CD4-positive, CD25-positive, alpha-beta regulatory T cell (primary cell): ENCODE measurements around the gene SNX32. TPM values are rescaled to one million over a fixed set of nuclear protein-coding genes. Genes with fewer than 3 reads are reported as not detected.

Experiments used
- ATAC-seq, 2 donors: fragments of 150-1000 bp; cut with Tn5 transposase; one replicate each; pipeline ENCODE4 v1.10.0; 2021; ENCODE audit warnings: low read depth in 2 of 2, moderate number of reproducible peaks in 2 of 2, moderate library complexity in 1 of 2
- DNase-seq, 3 donors: peaks; one replicate each; pipeline versions ENCODE4 v3.0.0 to v3.0.0-alpha.2; 2012 to 2022; ENCODE audit warnings: mixed read lengths in 1 of 3
- H3K27ac ChIP-seq: one replicate; pipeline ENCODE4 v1.7.0; 2013; ENCODE audit warnings: mild to moderate bottlenecking, low read length; ENCODE audit not compliant: insufficient read depth, poor library complexity, severe bottlenecking
- H3K27me3 ChIP-seq: one replicate; pipeline ENCODE4 v1.7.0; 2013; ENCODE audit warnings: low read length; ENCODE audit not compliant: control insufficient read depth, insufficient read depth
- H3K36me3 ChIP-seq: one replicate; pipeline ENCODE4 v1.7.0; 2013; ENCODE audit warnings: mild to moderate bottlenecking, low read length, moderate library complexity; ENCODE audit not compliant: control insufficient read depth, insufficient read depth
- H3K4me1 ChIP-seq: 2 replicates; pipeline ENCODE4 v1.7.0; 2013; ENCODE audit warnings: mild to moderate bottlenecking, low read length; ENCODE audit not compliant: insufficient read depth, control insufficient read depth, poor library complexity, severe bottlenecking
- H3K4me3 ChIP-seq: one replicate; pipeline ENCODE4 v1.7.0; 2013; ENCODE audit warnings: low read depth, mild to moderate bottlenecking, low read length, moderate library complexity
- H3K9me3 ChIP-seq, 2 experiments: 1 replicate in 1 of 2; 2 replicates in 1 of 2; pipeline ENCODE4 v1.7.0; 2013; ENCODE audit warnings: low read length in 2 of 2, mild to moderate bottlenecking in 1 of 2, moderate library complexity in 1 of 2; ENCODE audit not compliant: control insufficient read depth in 2 of 2
- H3K27ac Mint-ChIP-seq, 3 donors: one replicate each; pipeline ENCODE4 v1.8.0; 2020 to 2022; ENCODE audit warnings: mild to moderate bottlenecking in 3 of 3, mixed read lengths in 3 of 3, moderate library complexity in 2 of 3
- H3K27me3 Mint-ChIP-seq: one replicate; pipeline ENCODE4 v1.8.0; 2022; ENCODE audit warnings: mild to moderate bottlenecking, mixed read lengths
- H3K36me3 Mint-ChIP-seq: one replicate; pipeline ENCODE4 v1.8.0; 2020; ENCODE audit warnings: mixed read lengths
- H3K4me1 Mint-ChIP-seq, 4 donors: one replicate each; pipeline ENCODE4 v1.8.0; 2020 to 2022; ENCODE audit warnings: mixed read lengths in 4 of 4, mild to moderate bottlenecking in 1 of 4
- H3K4me3 Mint-ChIP-seq, 4 donors: one replicate each; pipeline ENCODE4 v1.8.0; 2020 to 2022; ENCODE audit warnings: mild to moderate bottlenecking in 4 of 4, mixed read lengths in 4 of 4, moderate library complexity in 3 of 4
- H3K9me3 Mint-ChIP-seq, 7 donors: one replicate each; pipeline ENCODE4 v1.8.0; 2020 to 2022; ENCODE audit warnings: mixed read lengths in 7 of 7, mild to moderate bottlenecking in 3 of 7, moderate library complexity in 2 of 7
- polyA plus RNA-seq, 4 donors: library from polyadenylated mRNA; unstranded; fragments of 300-500 nt; fragmentation: Illumina TruSeq; gene quantifications; one replicate each; pipeline ENCODE4 v1.2.3, GENCODE V29; 2021
- total RNA-seq: library from RNA; stranded (reverse); gene quantifications from one replicate; pipeline ENCODE4 v1.2.3, GENCODE V29; 2022

Gene SNX32
- total and polyA plus RNA-seq, 5 donors from 2014 or later: 0.32 to 1.3 (median 0.44) TPM

DNA sequence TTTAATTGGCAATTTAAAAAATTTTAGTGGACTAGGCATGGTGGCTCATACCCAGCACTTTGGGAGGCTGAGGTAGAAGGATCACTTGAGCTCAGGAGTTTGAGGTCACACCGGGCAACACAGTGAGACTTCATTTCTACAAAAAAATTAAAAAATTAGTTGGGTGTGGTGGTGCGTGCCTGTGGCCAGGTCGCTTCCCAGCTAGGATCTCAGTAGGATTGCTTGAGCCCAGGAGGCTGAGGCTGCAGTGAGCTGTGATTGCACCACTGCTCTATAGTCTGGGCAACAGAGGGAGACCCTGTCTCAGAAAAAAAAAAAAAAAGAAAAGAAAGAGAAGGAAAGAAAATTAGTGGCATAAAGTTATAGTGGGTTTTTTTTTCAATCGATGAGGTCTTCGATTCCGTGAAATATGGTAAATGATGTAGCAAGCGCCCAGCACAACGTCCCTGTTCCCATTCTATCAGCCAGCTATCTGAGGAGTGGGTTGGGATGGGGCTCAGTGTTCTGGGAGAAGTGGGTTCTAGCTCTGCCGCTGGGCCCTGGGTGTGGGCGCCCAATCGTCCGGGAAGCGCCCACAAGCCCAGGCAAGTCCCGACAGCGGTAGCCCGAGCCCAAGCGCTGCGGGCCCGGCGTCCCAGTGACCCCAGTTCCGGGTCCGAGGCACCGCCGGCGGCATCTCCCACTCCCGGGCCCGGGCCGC lies 65.0 kb downstream of the SNX32 start:
- Histone ChIP-seq H3K4me1 (peaks cover 29% of the 10 kb centered on the region), H3K27me3 (peaks cover 3% of the 10 kb centered on the region), H3K27ac (no peak overlapping the region), H3K4me3 (no peak overlapping the region), H3K36me3 (no peaks in the 10 kb centered on the region), H3K9me3 (no peaks in the 10 kb centered on the region)
- H3K4me3 Mint-ChIP-seq: peak overlapping the region; percentile 67 to 93 (median 73)
- H3K27me3 Mint-ChIP-seq: peaks cover 26% of the 10 kb centered on the region
- no peaks in the 10 kb centered on the region for H3K36me3 Mint-ChIP-seq
- H3K27ac Mint-ChIP-seq: no peak overlapping the region
- peaks cover 0 to 2% (median 0%) of the 10 kb centered on the region in 7 donors for H3K9me3 Mint-ChIP-seq
- ATAC-seq (no peak), DNase-seq (no peak)
- H3K4me1 Mint-ChIP-seq: peaks cover 0 to 26% (median 10%) of the 10 kb centered on the region in 4 donors

DNA sequence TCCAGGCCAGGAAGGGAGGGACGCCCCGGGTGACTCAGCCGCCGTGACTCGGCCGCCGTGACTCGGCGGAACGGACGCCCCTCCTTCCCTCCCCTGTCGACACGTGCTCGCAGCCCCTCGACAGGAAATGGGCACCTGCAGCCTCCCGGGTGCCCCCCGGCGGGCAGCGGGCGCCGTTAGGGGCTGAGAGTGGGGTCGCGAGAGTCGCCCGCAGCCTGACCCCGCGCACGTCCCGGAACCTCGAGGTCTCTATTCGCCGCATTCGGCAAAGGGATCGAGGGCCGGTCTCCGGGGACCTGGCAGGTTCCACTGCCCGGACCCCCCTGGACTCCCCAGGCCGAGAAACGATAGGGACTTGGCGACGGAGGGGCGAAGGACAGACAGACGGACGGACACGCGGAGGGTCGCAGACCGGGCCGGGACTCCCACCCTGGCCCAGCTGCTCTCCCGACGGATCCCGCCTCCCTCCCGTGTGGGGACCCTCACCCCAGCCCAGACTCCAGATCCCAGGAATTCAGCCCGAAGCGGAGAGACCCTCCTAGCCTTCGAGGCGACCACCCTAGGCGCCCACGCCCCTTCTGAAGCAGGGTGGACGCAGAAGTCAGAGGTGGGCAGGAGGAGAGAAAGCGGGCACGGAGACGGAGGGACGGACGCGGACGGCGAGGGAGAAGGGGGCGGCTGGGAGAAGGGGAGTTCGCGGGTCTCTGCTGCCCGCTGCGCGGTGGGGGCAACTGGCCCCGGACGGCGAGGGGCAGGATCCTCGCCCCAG lies 65.8 kb downstream of the SNX32 start:
- no peak overlapping the region for H3K27ac Mint-ChIP-seq
- Histone ChIP-seq H3K9me3 (no peaks in the 10 kb centered on the region), H3K36me3 (no peaks in the 10 kb centered on the region), H3K4me1 (peaks cover 22% of the 10 kb centered on the region), H3K27me3 (peaks cover 3% of the 10 kb centered on the region), H3K4me3 (no peak overlapping the region), H3K27ac (peak overlapping the region; percentile 33)
- H3K9me3 Mint-ChIP-seq: peaks cover 0 to 2% (median 0%) of the 10 kb centered on the region in 7 donors
- no peaks in the 10 kb centered on the region for H3K36me3 Mint-ChIP-seq
- DNase-seq (peak in 2 of 3 donors; percentile 51 to 63), ATAC-seq (no peak)
- H3K27me3 Mint-ChIP-seq: peaks cover 29% of the 10 kb centered on the region
- peaks cover 0 to 19% (median 5%) of the 10 kb centered on the region in 4 donors for H3K4me1 Mint-ChIP-seq
- peak overlapping the region in 2 of 4 donors; percentile 32 to 71 for H3K4me3 Mint-ChIP-seq

DNA sequence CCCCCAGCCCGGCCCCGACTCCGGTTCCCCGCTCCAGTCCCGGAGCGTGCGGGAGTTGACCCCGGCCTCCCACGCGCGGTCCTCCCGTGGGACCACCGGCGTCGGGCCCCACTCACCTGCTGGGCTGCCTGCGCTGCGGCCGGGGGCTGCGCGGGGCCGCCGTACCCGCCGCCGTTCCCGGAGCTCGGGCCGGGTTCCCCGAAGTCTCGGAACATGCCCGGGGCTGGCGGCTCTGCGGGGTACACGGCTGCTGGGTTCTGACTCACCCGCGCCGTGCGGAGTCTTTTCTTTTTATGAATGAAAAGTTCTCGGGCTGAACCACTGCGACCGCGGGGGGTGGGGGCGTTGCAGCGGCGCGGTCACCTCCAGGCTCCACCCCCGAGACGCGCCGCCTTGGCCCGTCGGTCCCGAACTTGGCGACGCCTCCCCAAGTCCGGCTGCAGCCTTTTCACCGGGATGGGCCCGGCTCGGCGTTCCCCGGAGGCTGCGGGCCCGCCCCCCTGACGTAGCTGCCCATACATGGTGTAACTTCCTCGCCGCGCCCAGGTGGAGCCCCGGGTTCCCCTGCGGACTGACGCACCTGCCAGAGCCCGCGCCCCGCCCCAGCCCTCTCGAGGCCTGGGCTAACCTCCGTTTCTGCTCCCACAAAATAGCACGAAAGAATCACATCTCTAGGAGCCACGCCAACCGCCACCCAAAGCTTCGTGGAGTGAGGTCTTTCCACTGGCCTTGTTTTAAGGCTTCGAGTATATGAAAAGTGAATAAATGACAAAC lies 66.5 kb downstream of the SNX32 start, which contains the start of gene FOSL1:
Gene FOSL1 (minus strand): TSS at position 264 of the 774 bp plus-strand sequence. CDS start 49 bp downstream, at position 215.
- Histone ChIP-seq H3K36me3 (no peaks in the 10 kb centered on the region), H3K27ac (peak within 1 kb of the TSS; percentile 41), H3K27me3 (peaks cover 3% of the 10 kb centered on the region), H3K9me3 (no peaks in the 10 kb centered on the region), H3K4me1 (peaks cover 22% of the 10 kb centered on the region), H3K4me3 (peak within 1 kb of the TSS; percentile 41)
- no peaks in the 10 kb centered on the region for H3K36me3 Mint-ChIP-seq
- DNase-seq: peak; percentile 89 to 93 (median 93)
- ATAC-seq: peak; percentile 91 to 94
- peak within 1 kb of the TSS in 2 of 3 donors; percentile 77 to 81 for H3K27ac Mint-ChIP-seq
- H3K9me3 Mint-ChIP-seq: peaks cover 0 to 2% (median 0%) of the 10 kb centered on the region in 7 donors
- peak within 1 kb of the TSS; percentile 21 to 78 (median 74) for H3K4me3 Mint-ChIP-seq
- peaks cover 29% of the 10 kb centered on the region for H3K27me3 Mint-ChIP-seq
- peaks cover 0 to 19% (median 5%) of the 10 kb centered on the region in 4 donors for H3K4me1 Mint-ChIP-seq

DNA sequence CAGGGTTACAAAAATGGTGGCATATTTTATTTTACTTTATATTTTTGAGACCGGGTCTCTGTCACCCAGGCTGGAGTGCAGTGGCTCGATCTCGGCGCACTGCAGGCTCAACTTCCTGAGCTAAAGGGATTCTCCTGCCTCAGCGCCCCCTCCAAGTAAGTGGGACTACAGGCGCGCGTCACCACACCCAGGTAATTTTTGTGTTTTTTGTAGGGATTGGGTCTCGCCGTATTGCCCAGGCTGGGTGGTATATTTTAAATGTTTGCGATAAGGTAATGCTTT lies 67.1 kb downstream of the SNX32 start:
- Mint-ChIP-seq H3K4me3 (peak overlapping the region; percentile 21 to 78 (median 74)), H3K4me1 (peaks cover 0 to 19% (median 5%) of the 10 kb centered on the region in 4 donors), H3K36me3 (no peaks in the 10 kb centered on the region), H3K27ac (peak overlapping the region in 2 of 3 donors; percentile 77 to 81), H3K27me3 (peaks cover 29% of the 10 kb centered on the region), H3K9me3 (peaks cover 0 to 2% (median 0%) of the 10 kb centered on the region in 7 donors)
- Histone ChIP-seq H3K9me3 (no peaks in the 10 kb centered on the region), H3K27ac (peak overlapping the region; percentile 41), H3K36me3 (no peaks in the 10 kb centered on the region), H3K27me3 (peaks cover 3% of the 10 kb centered on the region), H3K4me1 (peaks cover 22% of the 10 kb centered on the region), H3K4me3 (peak overlapping the region; percentile 41)
- no peak for DNase-seq
- no peak for ATAC-seq

- peaks cover 22% of the 10 kb centered on the region for H3K4me1 ChIP-seq
- no peak for ATAC-seq
- DNase-seq: no peak
- no peaks in the 10 kb centered on the region for H3K36me3 Mint-ChIP-seq
- peak overlapping the region in 1 of 4 donors; percentile 72 for H3K4me3 Mint-ChIP-seq
- no peak overlapping the region for H3K27ac ChIP-seq
- peaks cover 9% of the 10 kb centered on the region for H3K27me3 ChIP-seq
- no peaks in the 10 kb centered on the region for H3K36me3 ChIP-seq
- H3K9me3 Mint-ChIP-seq: peaks cover 0 to 2% (median 0%) of the 10 kb centered on the region in 7 donors
- H3K4me3 ChIP-seq: no peak overlapping the region
- peaks cover 0 to 12% (median 5%) of the 10 kb centered on the region in 4 donors for H3K4me1 Mint-ChIP-seq
- peaks cover 32% of the 10 kb centered on the region for H3K27me3 Mint-ChIP-seq
- H3K27ac Mint-ChIP-seq: no peak overlapping the region
- no peaks in the 10 kb centered on the region for H3K9me3 ChIP-seq
These were observed 69.3 kb downstream of the SNX32 start for GRCh38 chr11:65903068-65903481.

Other genes starting within 250 kb of the SNX32 start
- 5.5 TPM for gene KCNK7, start 238.2 kb upstream of the SNX32 start, total RNA-seq
- gene KCNK7, start 238.2 kb upstream of the SNX32 start, polyA plus RNA-seq: 1 to 10 TPM in 1 of 4 donors, under 1 TPM in 2, not detected in 1; 0.19 to 1.5 (median 0.76) TPM
- gene MAP3K11, start 219.7 kb upstream of the SNX32 start, total RNA-seq: 73.1 TPM
- 10 to 100 TPM in 2 of 4 donors, 1 to 10 TPM in 2; 8.1 to 11.6 (median 9.8) TPM for gene MAP3K11, start 219.7 kb upstream of the SNX32 start, polyA plus RNA-seq
- gene PCNX3, start 218.2 kb upstream of the SNX32 start, total RNA-seq: 61.3 TPM
- gene PCNX3, start 218.2 kb upstream of the SNX32 start, polyA plus RNA-seq: 1 to 10 TPM; 1.9 to 2.6 (median 2.2) TPM
- gene SIPA1, start 195.9 kb upstream of the SNX32 start, total RNA-seq: 200 TPM
- gene SIPA1, start 195.9 kb upstream of the SNX32 start, polyA plus RNA-seq: 10 to 100 TPM; 74.7 to 91.5 (median 83.1) TPM
- gene RELA, start 171.0 kb upstream of the SNX32 start, total RNA-seq: 295 TPM
- gene RELA, start 171.0 kb upstream of the SNX32 start, polyA plus RNA-seq: 10 to 100 TPM; 40.3 to 66.1 (median 53.3) TPM
- gene KAT5, start 121.7 kb upstream of the SNX32 start, total RNA-seq: 127 TPM
- 10 to 100 TPM; 45.4 to 62.7 (median 55.7) TPM for gene KAT5, start 121.7 kb upstream of the SNX32 start, polyA plus RNA-seq
- 28.3 TPM for gene RNASEH2C, start 113.2 kb upstream of the SNX32 start, total RNA-seq
- gene RNASEH2C, start 113.2 kb upstream of the SNX32 start, polyA plus RNA-seq: 10 to 100 TPM; 60.6 to 83.8 (median 72.6) TPM
- gene AP5B1, start 53.0 kb upstream of the SNX32 start, total RNA-seq: 16.8 TPM
- gene AP5B1, start 53.0 kb upstream of the SNX32 start, polyA plus RNA-seq: 10 to 100 TPM in 1 of 4 donors, 1 to 10 TPM in 3; 7.6 to 10.8 (median 9.5) TPM
- not detected for gene OVOL1, start 46.9 kb upstream of the SNX32 start, total RNA-seq
- not detected for gene OVOL1, start 46.9 kb upstream of the SNX32 start, polyA plus RNA-seq
- 737 TPM for gene CFL1, start 24.2 kb downstream of the SNX32 start, total RNA-seq
- 1,000 to 10,000 TPM; 2,250 to 3,209 (median 2,591) TPM for gene CFL1, start 24.2 kb downstream of the SNX32 start, polyA plus RNA-seq
- gene MUS81, start 26.5 kb downstream of the SNX32 start, total RNA-seq: 51.1 TPM
- 10 to 100 TPM; 22.7 to 24.6 (median 23.6) TPM for gene MUS81, start 26.5 kb downstream of the SNX32 start, polyA plus RNA-seq
- gene EFEMP2, start 38.8 kb downstream of the SNX32 start, total RNA-seq: 5.8 TPM
- under 1 TPM; 0.21 to 0.36 (median 0.29) TPM for gene EFEMP2, start 38.8 kb downstream of the SNX32 start, polyA plus RNA-seq
- 12.4 TPM for gene CTSW, start 45.9 kb downstream of the SNX32 start, total RNA-seq
- 10 to 100 TPM in 3 of 4 donors, 1 to 10 TPM in 1; 3.5 to 35.9 (median 16.9) TPM for gene CTSW, start 45.9 kb downstream of the SNX32 start, polyA plus RNA-seq
- gene FIBP, start 54.5 kb downstream of the SNX32 start, total RNA-seq: 29.8 TPM
- 10 to 100 TPM; 71.0 to 81.7 (median 72.7) TPM for gene FIBP, start 54.5 kb downstream of the SNX32 start, polyA plus RNA-seq
- 20.7 TPM for gene CCDC85B, start 56.7 kb downstream of the SNX32 start, total RNA-seq
- gene CCDC85B, start 56.7 kb downstream of the SNX32 start, polyA plus RNA-seq: 10 to 100 TPM; 58.7 to 74.0 (median 63.2) TPM
- 2.7 TPM for gene FOSL1, start 66.4 kb downstream of the SNX32 start, total RNA-seq
- not detected for gene FOSL1, start 66.4 kb downstream of the SNX32 start, polyA plus RNA-seq
- gene C11orf68, start 85.1 kb downstream of the SNX32 start, total RNA-seq: 21.6 TPM
- 10 to 100 TPM; 65.8 to 90.7 (median 85.0) TPM for gene C11orf68, start 85.1 kb downstream of the SNX32 start, polyA plus RNA-seq
- gene DRAP1, start 85.5 kb downstream of the SNX32 start, total RNA-seq: 82.8 TPM
- 100 to 1,000 TPM in 2 of 4 donors, 10 to 100 TPM in 2; 78.2 to 106 (median 91.4) TPM for gene DRAP1, start 85.5 kb downstream of the SNX32 start, polyA plus RNA-seq
- gene TSGA10IP, start 111.5 kb downstream of the SNX32 start, total RNA-seq: not detected
- not detected for gene TSGA10IP, start 111.5 kb downstream of the SNX32 start, polyA plus RNA-seq
- gene SART1, start 127.8 kb downstream of the SNX32 start, total RNA-seq: 94.0 TPM
- 10 to 100 TPM; 15.8 to 22.7 (median 19.8) TPM for gene SART1, start 127.8 kb downstream of the SNX32 start, polyA plus RNA-seq
- 61.3 TPM for gene EIF1AD, start 168.2 kb downstream of the SNX32 start, total RNA-seq
- 10 to 100 TPM; 16.7 to 20.7 (median 18.6) TPM for gene EIF1AD, start 168.2 kb downstream of the SNX32 start, polyA plus RNA-seq
- 41.8 TPM for gene BANF1, start 168.5 kb downstream of the SNX32 start, total RNA-seq
- 100 to 1,000 TPM; 134 to 170 (median 148) TPM for gene BANF1, start 168.5 kb downstream of the SNX32 start, polyA plus RNA-seq
- not detected for gene CST6, start 178.0 kb downstream of the SNX32 start, total RNA-seq
- not detected for gene CST6, start 178.0 kb downstream of the SNX32 start, polyA plus RNA-seq
- gene CATSPER1, start 192.5 kb downstream of the SNX32 start, total RNA-seq: not detected
- gene CATSPER1, start 192.5 kb downstream of the SNX32 start, polyA plus RNA-seq: not detected
- gene GAL3ST3, start 215.2 kb downstream of the SNX32 start, total RNA-seq: not detected
- gene GAL3ST3, start 215.2 kb downstream of the SNX32 start, polyA plus RNA-seq: not detected
- 172 TPM for gene SF3B2, start 218.4 kb downstream of the SNX32 start, total RNA-seq
- 10 to 100 TPM; 67.6 to 79.7 (median 75.2) TPM for gene SF3B2, start 218.4 kb downstream of the SNX32 start, polyA plus RNA-seq
- 306 TPM for gene PACS1, start 236.3 kb downstream of the SNX32 start, total RNA-seq
- gene PACS1, start 236.3 kb downstream of the SNX32 start, polyA plus RNA-seq: 10 to 100 TPM; 43.8 to 57.8 (median 47.1) TPM